ENCODE results near the gene COLEC12.

The COLEC12 gene

DNA sequence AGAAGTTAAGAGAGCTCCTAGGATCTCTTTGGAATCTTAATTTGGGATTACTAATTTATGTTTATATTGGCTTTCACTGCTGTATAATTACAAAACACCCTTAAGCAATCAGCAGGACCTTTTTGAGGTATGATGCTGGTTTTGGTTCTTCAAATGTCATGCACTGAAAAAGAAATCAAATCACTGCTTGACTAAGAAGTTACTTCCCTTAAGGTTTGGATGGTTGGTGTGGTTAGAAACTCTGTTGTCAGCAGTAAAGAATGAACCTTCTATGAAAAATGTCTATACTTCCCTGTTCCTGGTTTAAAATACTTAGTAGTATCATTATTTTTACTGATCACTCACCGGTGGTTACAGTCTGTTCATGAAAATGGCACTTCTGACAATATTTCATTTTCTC is 5.5 kb downstream of the COLEC12 start:
- Mint-ChIP-seq H3K36me3 (ENCODE audit: low read depth) (no peaks in the 10 kb centered on the region), H3K4me1 (peaks cover 65% of the 10 kb centered on the region), H3K4me3 (no peak overlapping the region), H3K27ac (peak overlapping the region in 1 of 3 experiments; percentile 51), H3K9me3 (no peaks in the 10 kb centered on the region), H3K27me3 (ENCODE audit: low read depth) (peaks cover 36% of the 10 kb centered on the region)
- TF ChIP-seq, protein P1, sequence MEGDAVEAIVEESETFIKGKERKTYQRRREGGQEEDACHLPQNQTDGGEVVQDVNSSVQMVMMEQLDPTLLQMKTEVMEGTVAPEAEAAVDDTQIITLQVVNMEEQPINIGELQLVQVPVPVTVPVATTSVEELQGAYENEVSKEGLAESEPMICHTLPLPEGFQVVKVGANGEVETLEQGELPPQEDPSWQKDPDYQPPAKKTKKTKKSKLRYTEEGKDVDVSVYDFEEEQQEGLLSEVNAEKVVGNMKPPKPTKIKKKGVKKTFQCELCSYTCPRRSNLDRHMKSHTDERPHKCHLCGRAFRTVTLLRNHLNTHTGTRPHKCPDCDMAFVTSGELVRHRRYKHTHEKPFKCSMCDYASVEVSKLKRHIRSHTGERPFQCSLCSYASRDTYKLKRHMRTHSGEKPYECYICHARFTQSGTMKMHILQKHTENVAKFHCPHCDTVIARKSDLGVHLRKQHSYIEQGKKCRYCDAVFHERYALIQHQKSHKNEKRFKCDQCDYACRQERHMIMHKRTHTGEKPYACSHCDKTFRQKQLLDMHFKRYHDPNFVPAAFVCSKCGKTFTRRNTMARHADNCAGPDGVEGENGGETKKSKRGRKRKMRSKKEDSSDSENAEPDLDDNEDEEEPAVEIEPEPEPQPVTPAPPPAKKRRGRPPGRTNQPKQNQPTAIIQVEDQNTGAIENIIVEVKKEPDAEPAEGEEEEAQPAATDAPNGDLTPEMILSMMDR (IDR thresholded peaks at IDR 0.05; ENCODE audit: unreplicated experiment in 3 of 3) = no peak

DNA sequence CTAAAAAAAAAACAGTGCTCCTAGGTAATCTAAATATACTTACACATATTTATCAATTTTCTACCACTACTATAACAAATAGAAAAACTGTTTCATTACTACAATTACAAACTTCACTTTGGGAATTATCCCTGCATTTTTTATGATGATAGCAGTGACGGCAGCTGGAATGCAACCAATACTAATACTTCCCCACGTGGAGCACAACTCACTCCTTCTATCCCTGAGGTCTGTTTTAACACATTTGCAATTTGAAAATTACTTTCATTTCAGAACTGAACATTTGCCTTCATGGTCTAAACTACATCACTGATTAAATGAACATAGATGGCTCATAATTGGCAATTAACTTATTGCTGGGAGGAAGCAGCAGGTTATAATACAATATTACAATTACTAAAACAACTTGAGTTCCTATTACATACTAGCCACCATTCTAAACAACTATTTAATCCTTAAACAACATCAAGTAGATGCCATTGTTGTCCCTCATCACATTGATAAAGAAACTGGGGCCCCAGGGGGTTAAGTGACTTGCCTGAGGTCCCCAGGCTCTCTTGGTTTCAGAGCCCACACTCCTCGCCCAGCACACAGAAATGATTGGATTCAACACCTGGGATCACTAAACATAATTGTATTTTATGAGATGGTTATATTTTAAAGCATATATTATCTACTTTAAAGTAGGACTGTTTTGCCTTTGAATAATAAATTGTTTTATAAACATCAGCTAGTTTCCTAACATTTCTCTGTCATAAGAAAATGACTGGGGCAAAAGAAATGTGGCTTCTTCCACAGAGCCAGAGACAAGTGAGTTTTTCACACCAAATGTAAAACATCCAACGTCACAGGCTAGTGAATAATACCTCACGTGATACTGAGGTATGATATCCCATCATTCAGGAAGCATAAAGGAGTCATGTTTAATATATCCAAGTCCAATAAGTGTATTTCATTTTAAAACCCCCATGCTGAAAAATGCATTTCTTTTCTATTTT is 6.2 kb downstream of the COLEC12 start:
- H3K9me3 Mint-ChIP-seq = no peaks in the 10 kb centered on the region
- no peaks in the 10 kb centered on the region for H3K36me3 Mint-ChIP-seq (ENCODE audit: low read depth)
- no peak overlapping the region for H3K4me3 Mint-ChIP-seq
- H3K27me3 Mint-ChIP-seq (ENCODE audit: low read depth) = peaks cover 29% of the 10 kb centered on the region
- H3K27ac Mint-ChIP-seq = peak overlapping the region in 2 of 3 experiments; percentile 37 to 53
- TF ChIP-seq, protein P1 (IDR thresholded peaks at IDR 0.05; ENCODE audit: unreplicated experiment in 3 of 3) = no peak
- peaks cover 65% of the 10 kb centered on the region for H3K4me1 Mint-ChIP-seq

DNA sequence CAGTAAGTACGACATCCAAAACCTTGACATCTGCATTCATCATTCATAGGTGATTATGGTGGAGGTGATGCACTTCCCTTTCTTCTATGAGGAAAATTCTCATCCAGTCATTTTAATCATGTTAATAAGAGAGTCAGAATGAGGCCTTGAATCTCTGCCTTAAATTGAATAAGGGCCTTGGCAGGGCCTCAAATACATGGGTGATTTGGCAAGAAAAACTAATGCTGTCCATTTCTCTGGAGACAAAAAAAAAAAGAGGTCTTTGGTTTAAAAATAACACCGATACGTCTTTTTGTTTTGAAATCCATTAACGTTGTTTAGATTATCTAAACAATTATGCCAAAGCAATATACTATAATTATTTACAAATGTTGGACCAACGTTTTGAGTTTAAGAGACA is 8.1 kb downstream of the COLEC12 start:
- Mint-ChIP-seq H3K4me1 (peaks cover 54% of the 10 kb centered on the region), H3K27ac (peak overlapping the region in 1 of 3 experiments; percentile 19), H3K27me3 (ENCODE audit: low read depth) (peaks cover 13% of the 10 kb centered on the region), H3K9me3 (no peaks in the 10 kb centered on the region), H3K4me3 (no peak overlapping the region), H3K36me3 (ENCODE audit: low read depth) (peaks cover 3% of the 10 kb centered on the region)
- TF ChIP-seq, protein P1 (IDR thresholded peaks at IDR 0.05; ENCODE audit: unreplicated experiment in 3 of 3) = no peak

GRCh38 chr18:490624-491023 is 9.9 kb downstream of the COLEC12 start:
- H3K4me1 Mint-ChIP-seq = peaks cover 49% of the 10 kb centered on the region
- peaks cover 10% of the 10 kb centered on the region for H3K9me3 Mint-ChIP-seq
- H3K4me3 Mint-ChIP-seq = no peak overlapping the region
- H3K36me3 Mint-ChIP-seq (ENCODE audit: low read depth) = peaks cover 14% of the 10 kb centered on the region
- peaks cover 9% of the 10 kb centered on the region for H3K27me3 Mint-ChIP-seq (ENCODE audit: low read depth)
- TF ChIP-seq, protein P1 (IDR thresholded peaks at IDR 0.05; ENCODE audit: unreplicated experiment in 3 of 3) = no peak
- no peak overlapping the region for H3K27ac Mint-ChIP-seq

DNA sequence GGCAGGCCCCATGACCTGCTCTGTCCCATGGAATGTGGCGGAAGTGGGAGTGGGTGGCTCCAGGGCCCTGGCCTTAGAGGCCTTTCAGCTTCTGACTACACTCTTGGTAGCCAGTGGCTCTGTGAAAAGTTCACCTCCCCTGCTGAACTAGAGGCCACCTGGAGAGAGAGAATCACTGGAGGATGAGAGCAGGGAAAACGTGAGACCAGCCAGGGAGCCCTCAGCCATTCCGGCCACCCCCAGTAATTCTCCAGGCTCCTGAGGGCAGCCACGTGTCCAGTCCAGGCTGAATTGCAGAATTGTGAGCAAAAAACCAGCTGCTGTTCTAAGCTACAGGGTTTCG is 10.5 kb downstream of the COLEC12 start:
- TF ChIP-seq, protein P1 (IDR thresholded peaks at IDR 0.05; ENCODE audit: unreplicated experiment in 3 of 3) = no peak
- H3K4me3 Mint-ChIP-seq = no peak overlapping the region
- H3K4me1 Mint-ChIP-seq = peaks cover 50% of the 10 kb centered on the region
- peaks cover 4% of the 10 kb centered on the region for H3K27me3 Mint-ChIP-seq (ENCODE audit: low read depth)
- peaks cover 14% of the 10 kb centered on the region for H3K36me3 Mint-ChIP-seq (ENCODE audit: low read depth)
- H3K27ac Mint-ChIP-seq = no peak overlapping the region
- peaks cover 10% of the 10 kb centered on the region for H3K9me3 Mint-ChIP-seq

Data from nephron (organoid).